K562 (cell line): Measurements from ENCODE around the gene FKBP11. TPM values are rescaled to one million over a fixed set of nuclear protein-coding genes. Genes with fewer than 3 reads are reported as not detected.

Source experiments
- ATAC-seq: fragments of 200-7000 bp; cut with Tn5 transposase; 3 replicates; pipeline ENCODE4 v1.9.1; 2020; ENCODE audit warnings: moderate library complexity
- BruUV-seq: library from RNA; stranded (reverse); fragments of 400-500 nt; replicated peaks from 2 replicates; lab custom pipeline; 2021; lab: Mats Ljungman, UMichigan
- CTCF ChIA-PET: fragments of 300-600 bp; formaldehyde crosslinking; extraction: SDS; loops from one replicate; lab custom pipeline; 2021; ENCODE audit warnings: low intra/inter-chr PET ratio; lab: Yijun Ruan, JAX
- POLR2A ChIA-PET: fragments of 300-600, 350-650 bp; sonication (Branson Sonifier 250); formaldehyde crosslinking; extraction: SDS; loops from one replicate; lab custom pipeline; 2021; ENCODE audit warnings: antibody characterized with exemption, inconsistent platforms; lab: Yijun Ruan, JAX
- DNase-seq, 4 experiments: peaks; one replicate each; pipeline versions ENCODE4 v3.0.0 to v3.0.0-alpha.2; 2011 to 2018; ENCODE audit warnings: low spot score in 3 of 4, mixed read lengths in 3 of 4; ENCODE audit errors: extremely low read depth in 1 of 4
- FAIRE-seq: peaks from 2 replicates; lab custom pipeline; 2011; peaks lifted over from hg19 to GRCh38; lab: Jason Lieb, UNC
- H2AFZ ChIP-seq: 2 replicates; pipeline ENCODE4 v1.6.0; 2011; ENCODE audit warnings: low read depth, low read length, control low read depth, inconsistent platforms
- H3K27ac ChIP-seq: fragments of 200-600 bp; 3 replicates; pipeline ENCODE4 v1.8.0; 2011; ENCODE audit warnings: low read depth, mild to moderate bottlenecking, control low read depth, inconsistent platforms, low read length, moderate library complexity, mixed read lengths; ENCODE audit errors: extremely low read depth
- H3K27me3 ChIP-seq, 2 experiments: fragments of 300-600 bp in 1 of 2; 2 replicates in 1 of 2; 3 replicates in 1 of 2; pipeline versions ENCODE4 v1.6.0 to v1.8.0; 2011; ENCODE audit warnings: inconsistent platforms in 2 of 2, low read length in 2 of 2, mild to moderate bottlenecking in 1 of 2, mixed read lengths in 1 of 2, moderate library complexity in 1 of 2; ENCODE audit not compliant: control insufficient read depth in 2 of 2, insufficient read depth in 2 of 2
- H3K36me3 ChIP-seq: fragments of 300-600 bp; 3 replicates; pipeline ENCODE4 v1.8.0; 2011; ENCODE audit warnings: mild to moderate bottlenecking, low read length, inconsistent platforms; ENCODE audit not compliant: control insufficient read depth, insufficient read depth
- H3K4me1 ChIP-seq, 2 experiments: fragments of 200-600 bp in 1 of 2; replicated peaks in 1 of 2; 2 replicates in 1 of 2; 3 replicates in 1 of 2; pipeline versions ENCODE4 v1.5.1 to v1.8.0; 2011; ENCODE audit warnings: inconsistent platforms in 2 of 2, low read length in 2 of 2, mild to moderate bottlenecking in 1 of 2, mixed read lengths in 1 of 2, moderate library complexity in 1 of 2; ENCODE audit not compliant: control insufficient read depth in 2 of 2, insufficient read depth in 2 of 2
- H3K4me2 ChIP-seq: 2 replicates; pipeline ENCODE4 v1.6.1; 2011; ENCODE audit warnings: low read length, control low read depth, inconsistent platforms, mixed read lengths; ENCODE audit not compliant: insufficient read depth
- H3K4me3 ChIP-seq: fragments of 200-600 bp; sonication (generic), shearing (Covaris generic); 2 replicates; pipeline ENCODE4 v1.5.1; 2016; ENCODE audit warnings: control low read depth, inconsistent platforms
- H3K79me2 ChIP-seq: fragments of 200-600 bp; 3 replicates; pipeline ENCODE4 v1.8.0; 2011; ENCODE audit warnings: low read length, inconsistent platforms; ENCODE audit not compliant: control insufficient read depth, insufficient read depth
- H3K9ac ChIP-seq, 2 experiments: 2 replicates each; pipeline versions ENCODE4 v1.6.0 to v1.6.1; 2011; ENCODE audit warnings: low read depth in 2 of 2, low read length in 2 of 2, control low read depth in 1 of 2, inconsistent platforms in 1 of 2, mild to moderate bottlenecking in 1 of 2, mixed read lengths in 1 of 2; ENCODE audit not compliant: insufficient read depth in 1 of 2
- H3K9me1 ChIP-seq: one replicate; pipeline ENCODE4 v1.6.0; 2011; ENCODE audit warnings: inconsistent platforms, mild to moderate bottlenecking, low read length, moderate library complexity; ENCODE audit not compliant: control insufficient read depth, insufficient read depth
- H3K9me3 ChIP-seq: replicated peaks from 2 replicates; pipeline ENCODE4 v1.5.1; 2011; ENCODE audit warnings: low read depth, low read length, inconsistent platforms; ENCODE audit not compliant: control insufficient read depth, insufficient read depth
- H4K20me1 ChIP-seq: replicated peaks from 2 replicates; pipeline ENCODE4 v1.6.1; 2011; ENCODE audit warnings: low read length, inconsistent platforms, mixed read lengths; ENCODE audit not compliant: control insufficient read depth, insufficient read depth
- ELK1 ChIP-seq: sonication (generic); formaldehyde crosslinking; IDR thresholded peaks from 2 replicates; pipeline ENCODE4 v1.8.1; 2022; ENCODE audit warnings: missing genetic modification reagents
- FOXP1 ChIP-seq: sonication (generic); formaldehyde crosslinking; IDR thresholded peaks from 2 replicates; pipeline ENCODE4 v1.8.0; 2022; ENCODE audit warnings: mild to moderate bottlenecking, missing genetic modification reagents
- MXI1 ChIP-seq: IDR thresholded peaks from 2 replicates; pipeline ENCODE4 v1.6.1; 2011; ENCODE audit warnings: low read depth, mild to moderate bottlenecking, improper control_type of control experiment, low read length
- MYBL2 ChIP-seq, 2 experiments: fragments of 450-650 bp in 1 of 2; sonication (generic) in 1 of 2; formaldehyde crosslinking in 1 of 2; IDR thresholded peaks; 2 replicates each; pipeline versions ENCODE4 v1.6.1 to v1.8.1; 2017 to 2022; ENCODE audit warnings: borderline replicate concordance in 1 of 2, inconsistent platforms in 1 of 2, low read depth in 1 of 2, mild to moderate bottlenecking in 1 of 2, missing genetic modification reagents in 1 of 2, moderate library complexity in 1 of 2
- SLC30A9 ChIP-seq: fragments of 250-450 bp; sonication (Bioruptor Pico); IDR thresholded peaks from 2 replicates; pipeline ENCODE4 v1.8.0; 2022; ENCODE audit warnings: mild to moderate bottlenecking, moderate library complexity
- SREBF2 ChIP-seq: sonication (generic); formaldehyde crosslinking; IDR thresholded peaks from 2 replicates; pipeline ENCODE4 v1.4.0; 2020; ENCODE audit warnings: mild to moderate bottlenecking, missing genetic modification reagents
- ZBTB43 ChIP-seq: sonication (generic); formaldehyde crosslinking; IDR thresholded peaks from 2 replicates; pipeline ENCODE4 v1.8.0; 2023; ENCODE audit warnings: mild to moderate bottlenecking, missing genetic modification reagents
- ZNF311 ChIP-seq: fragments of 250-450 bp; sonication (Bioruptor Pico); IDR thresholded peaks from 2 replicates; pipeline ENCODE4 v1.4.0; 2020; ENCODE audit warnings: mild to moderate bottlenecking, moderate library complexity
- ZNF395 ChIP-seq: fragments of 200-800 bp; sonication (Bioruptor generic); IDR thresholded peaks from 2 replicates; pipeline ENCODE4 v1.6.1; 2017; ENCODE audit warnings: missing genetic modification characterization, missing compliant biosample characterization
- WGBS: fragments of 100-300 bp; shearing (Covaris generic); methylation state at CpG from one replicate; pipeline ENCODE4 v1.1.6; 2016; ENCODE audit warnings: low coverage, mixed read lengths; ENCODE audit not compliant: insufficient coverage; ENCODE audit errors: missing lambda C conversion rate; 5-methylcytosine and 5-hydroxymethylcytosine counted together
- in situ Hi-C: fragments of 300-500 bp; cut with MboI; formaldehyde crosslinking; loops from 4 replicates; pipeline ENCODE4 v1.15.0; 2018; ENCODE audit warnings: inconsistent platforms, mixed read lengths
- intact Hi-C: fragments of 100-400 bp; cut with micrococcal nuclease; formaldehyde crosslinking; loops from 2 replicates; pipeline ENCODE4 v1.14.2; 2022
- polyA plus RNA-seq, 8 experiments: library from polyadenylated mRNA; depleted of rRNA in 4 of 8; stranded (reverse) in 5 of 8; unstranded in 3 of 8; fragments of >200 nt; fragmentation: Nextera tagmentation in 2 of 8; fragmentation: Illumina TruSeq in 1 of 8; extraction: Ambion mirVana in 2 of 8; extraction: Trizol in 1 of 8; gene quantifications; 2 replicates each; pipeline versions ENCODE4 v1.2.1 to v1.2.3, GENCODE V29; 2011 to 2014; ENCODE audit warnings: inconsistent platforms in 1 of 8, missing spikeins in 1 of 8
- total RNA-seq, 7 experiments: library from RNA; depleted of rRNA in 6 of 7; stranded (reverse); fragments of >200 nt in 6 of 7; fragmentation: Illumina TruSeq in 2 of 7; extraction: Trizol in 2 of 7; gene quantifications; 2 replicates each; pipeline versions ENCODE4 v1.2.1 to v1.2.3, GENCODE V29; 2011 to 2021; ENCODE audit warnings: low replicate concordance in 1 of 7

FKBP11 gene
- total and polyA plus RNA-seq, 9 of the 15 experiments (the other 6 are each of a cell fraction or from before 2014, with no cell fraction given) = 1.6 to 8.2 (median 5.8) TPM

- TF ChIP-seq MYBL2 (IDR thresholded peaks at IDR 0.05; ENCODE audit: low read depth) = no peak
- no peak for TF ChIP-seq MYBL2 (CRISPR knock-in tag; IDR thresholded peaks at IDR 0.05; ENCODE audit: borderline replicate concordance)
- TF ChIP-seq, all 486 proteins: peak for 0
- Histone ChIP-seq H3K27me3 (0 out of 5 replicates have a peak, but pooled peaks cover 0 to 5% of the 10 kb centered on the region in 2 experiments), H3K9ac (no peak overlapping the region), H3K9me1 (no peaks in the 10 kb centered on the region), H3K4me1 (peaks cover 6 to 52% of the 10 kb centered on the region in 2 experiments; a peak in 4 of 5 replicates), H2AFZ (no peak overlapping the region), H3K4me2 (no peak overlapping the region), H3K9me3 (no peaks in the 10 kb centered on the region), H3K4me3 (no peak overlapping the region), H3K27ac (no peak overlapping the region), H3K79me2 (no peaks in the 10 kb centered on the region), H3K36me3 (no peaks in the 10 kb centered on the region), H4K20me1 (no peaks in the 10 kb centered on the region; the same call in 1 of the 2 replicates)
- DNase-seq (no peak), ATAC-seq (no peak), FAIRE-seq (no peak)
- no TSS peak for BruUV-seq
- ChIA-PET CTCF (no interaction called here), POLR2A (interaction anchor here (0.6 kb wide), 1 partner anchor 381 kb away, joined by 3 read pairs; no protein-coding TSS in a partner anchor)
- in situ Hi-C loops = no loop called here
- 67% methylated on average over 8 of the region's 8 CpGs for WGBS
- intact Hi-C loops = no loop called here
Measured at GRCh38 chr12:48969160-48969771, 44.0 kb upstream of the FKBP11 start.

- ATAC-seq (no peak), FAIRE-seq (no peak), DNase-seq (no peak)
- Histone ChIP-seq H3K9ac (no peak overlapping the region), H3K27ac (no peak overlapping the region), H3K27me3 (0 out of 5 replicates have a peak, but pooled peaks cover 0 to 5% of the 10 kb centered on the region in 2 experiments), H3K79me2 (no peaks in the 10 kb centered on the region), H3K4me3 (no peak overlapping the region), H3K9me3 (no peaks in the 10 kb centered on the region), H2AFZ (no peak overlapping the region), H3K9me1 (no peaks in the 10 kb centered on the region), H3K36me3 (no peaks in the 10 kb centered on the region), H4K20me1 (no peaks in the 10 kb centered on the region; the same call in 1 of the 2 replicates), H3K4me1 (peaks cover 4 to 44% of the 10 kb centered on the region in 2 experiments; a peak in 3 of 5 replicates), H3K4me2 (no peak overlapping the region)
- CTCF ChIA-PET = no interaction called here
- intact Hi-C loops (no loop called here), in situ Hi-C loops (no loop called here)
- BruUV-seq = no TSS peak
- WGBS = 30% methylated on average over 3 of the region's 3 CpGs
- POLR2A ChIA-PET = interaction anchor here (0.6 to 0.8 kb wide), 2 partner anchors 28 to 382 kb away, joined by 3 read pairs; no protein-coding TSS in a partner anchor
- TF ChIP-seq ELK1 (CRISPR knock-in tag) = no peak
- no peak for TF ChIP-seq FOXP1
- TF ChIP-seq ZNF311 = no peak
- TF ChIP-seq ZBTB43 (CRISPR knock-in tag) = no peak
- no peak for TF ChIP-seq SREBF2
- no peak for TF ChIP-seq SLC30A9 (CRISPR knock-in tag)
- no peak for TF ChIP-seq ZNF395 (CRISPR knock-in tag)
- no peak for TF ChIP-seq MXI1
Measured at GRCh38 chr12:48968467-48968866, 43.2 kb upstream of the FKBP11 start.
